Stimulated activated naive B cell treated with anti-CD40 and anti-IgM and Interleukin-4, amounts not matched to agents 10 μg/mL and 1 μg/mL and 100 μg/mL, for 72 hours (primary cell): Measurements from ENCODE around the gene POU6F2.

Experiments used
- ATAC-seq, 2 donors: fragments of 150-1000 bp; cut with Tn5 transposase; replicated peaks; 2 replicates each; pipeline ENCODE4 v1.10.0; 2021; ENCODE audit warnings: moderate library complexity in 1 of 2
- DNase-seq: peaks from one replicate; pipeline ENCODE4 v3.0.0; 2021
- H3K27ac Mint-ChIP-seq: one replicate; pipeline ENCODE4 v1.8.0; 2022; ENCODE audit warnings: mild to moderate bottlenecking, mixed read lengths
- H3K27me3 Mint-ChIP-seq, 2 donors: one replicate each; pipeline ENCODE4 v1.8.0; 2022; ENCODE audit warnings: mixed read lengths in 2 of 2
- H3K36me3 Mint-ChIP-seq, 2 donors: one replicate each; pipeline ENCODE4 v1.8.0; 2022; ENCODE audit warnings: mixed read lengths in 2 of 2, mild to moderate bottlenecking in 1 of 2
- H3K4me1 Mint-ChIP-seq, 2 donors: one replicate each; pipeline ENCODE4 v1.8.0; 2022; ENCODE audit warnings: mixed read lengths in 2 of 2, mild to moderate bottlenecking in 1 of 2
- H3K4me3 Mint-ChIP-seq, 2 donors: one replicate each; pipeline ENCODE4 v1.8.0; 2022; ENCODE audit warnings: mild to moderate bottlenecking in 2 of 2, mixed read lengths in 2 of 2, moderate library complexity in 1 of 2
- H3K9me3 Mint-ChIP-seq, 2 donors: one replicate each; pipeline ENCODE4 v1.8.0; 2022; ENCODE audit warnings: mixed read lengths in 2 of 2, mild to moderate bottlenecking in 1 of 2

Gene POU6F2

DNA sequence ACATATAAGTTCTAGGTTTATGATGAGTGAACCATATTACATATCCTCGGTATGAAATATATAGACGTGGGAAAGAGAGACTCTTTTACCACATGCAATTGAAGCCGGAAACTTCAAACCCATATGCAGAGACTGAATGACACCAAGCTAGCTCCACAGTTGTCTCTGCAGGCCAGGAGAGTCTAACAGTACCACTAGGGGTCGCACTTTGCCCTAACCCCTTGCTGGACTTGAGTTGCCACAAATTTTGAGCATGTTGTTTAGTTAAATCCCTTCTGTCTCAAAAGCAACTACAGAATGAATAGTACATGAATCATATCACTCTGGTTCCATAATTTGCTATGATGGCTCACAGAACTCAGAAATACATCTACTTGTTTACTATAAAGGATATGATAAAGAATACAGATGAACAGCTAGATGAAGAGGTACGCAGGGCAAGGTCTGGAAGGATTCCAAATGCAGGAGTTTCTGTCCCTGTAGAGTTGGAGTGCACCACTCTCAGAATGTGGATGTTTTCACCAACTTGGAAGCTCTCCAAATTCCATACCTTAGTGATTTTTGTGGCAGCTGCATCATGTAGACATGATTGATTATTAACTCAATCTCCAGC is 476.1 kb downstream of the POU6F2 start:
- Mint-ChIP-seq H3K4me3 (no peak overlapping the region), H3K27me3 (peaks cover 4 to 5% of the 10 kb centered on the region in 2 donors)
- peak; percentile 78 to 86 for ATAC-seq

DNA sequence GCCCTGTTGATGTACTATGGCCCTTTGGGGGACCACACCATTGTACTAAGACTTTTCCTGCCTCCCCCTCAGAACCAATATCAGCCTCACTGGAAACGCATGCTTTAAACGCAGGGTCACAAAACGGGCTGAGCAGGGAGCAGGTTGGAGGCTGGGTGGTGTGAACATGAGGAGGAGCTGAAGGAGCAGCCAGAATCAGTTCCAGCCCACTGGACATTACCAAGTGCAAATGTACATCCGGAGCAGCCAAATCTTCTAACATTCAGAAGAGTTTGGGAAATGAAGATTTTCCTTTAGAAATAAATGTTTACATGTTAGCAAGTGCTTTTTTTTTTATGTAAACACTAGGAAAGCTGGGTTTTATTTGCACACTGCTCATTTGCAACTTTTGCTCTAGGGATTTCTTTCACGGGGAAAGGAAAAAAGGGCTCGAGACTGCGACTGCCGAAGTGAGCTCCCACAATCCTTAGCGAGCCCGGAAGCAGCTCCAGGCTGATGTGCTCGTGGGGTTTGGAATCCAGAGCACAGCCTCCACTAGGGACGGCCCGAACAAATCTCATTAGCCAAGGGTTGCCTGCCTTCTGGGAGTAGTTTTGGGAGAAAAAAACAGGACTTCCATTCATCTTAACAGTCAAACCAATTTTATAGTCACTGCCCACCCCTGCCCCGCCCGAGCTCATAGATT is 480.5 kb downstream of the POU6F2 start:
- Mint-ChIP-seq H3K4me3 (no peak overlapping the region), H3K27me3 (peaks cover 4 to 8% of the 10 kb centered on the region in 2 donors), H3K27ac (no peak overlapping the region), H3K4me1 (no peaks in the 10 kb centered on the region), H3K36me3 (no peaks in the 10 kb centered on the region), H3K9me3 (no peaks in the 10 kb centered on the region)
- ATAC-seq: no peak
- no peak for DNase-seq

More for the DNA sequence above, 476.1 kb downstream of the POU6F2 start:
- Mint-ChIP-seq H3K4me1 (no peaks in the 10 kb centered on the region), H3K9me3 (no peaks in the 10 kb centered on the region), H3K27ac (no peak overlapping the region), H3K36me3 (no peaks in the 10 kb centered on the region)
- DNase-seq: peak; percentile 22

DNA sequence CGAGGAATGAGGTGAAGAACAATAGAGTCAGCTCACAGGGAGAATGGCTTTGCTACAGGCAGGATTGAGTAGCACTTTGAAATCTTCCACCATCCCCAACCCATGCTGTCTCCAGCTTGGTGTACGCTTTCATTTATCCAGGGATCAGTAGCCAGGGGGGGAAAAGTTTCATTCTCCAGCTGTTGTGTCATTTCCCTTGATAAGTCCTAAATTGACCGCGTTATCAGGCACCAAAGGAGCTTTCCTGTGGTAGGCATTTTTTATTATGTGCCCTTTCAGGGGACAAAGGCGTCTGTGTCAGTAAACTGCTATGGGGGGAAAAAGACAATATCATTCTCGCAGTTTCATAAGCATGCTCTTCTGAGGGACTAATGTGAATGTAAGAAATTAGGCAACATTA is 481.9 kb downstream of the POU6F2 start:
- no peak overlapping the region for H3K4me3 Mint-ChIP-seq
- H3K36me3 Mint-ChIP-seq: no peaks in the 10 kb centered on the region
- no peaks in the 10 kb centered on the region for H3K4me1 Mint-ChIP-seq
- DNase-seq: no peak
- no peak overlapping the region for H3K27ac Mint-ChIP-seq
- H3K9me3 Mint-ChIP-seq: no peaks in the 10 kb centered on the region
- peaks cover 4 to 8% of the 10 kb centered on the region in 2 donors for H3K27me3 Mint-ChIP-seq
- ATAC-seq: no peak

DNA sequence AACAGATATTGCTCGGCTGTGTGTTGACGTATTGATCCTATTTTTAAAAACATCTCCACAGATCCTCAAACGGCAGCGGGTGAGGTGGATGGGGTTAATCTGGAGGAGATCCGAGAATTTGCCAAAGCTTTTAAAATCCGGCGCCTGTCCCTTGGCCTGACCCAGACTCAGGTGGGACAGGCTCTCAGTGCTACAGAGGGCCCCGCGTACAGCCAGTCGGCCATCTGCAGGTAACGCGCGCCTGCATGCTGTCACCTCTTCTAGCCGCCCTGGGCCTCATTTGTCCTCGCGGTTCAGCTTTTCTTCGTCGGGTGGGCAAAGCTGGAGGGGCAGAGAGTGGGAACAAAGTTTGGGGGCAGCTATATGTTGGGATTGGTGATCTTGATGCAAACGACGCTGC is 482.8 kb downstream of the POU6F2 start:
- Mint-ChIP-seq H3K27ac (no peak overlapping the region), H3K4me3 (no peak overlapping the region), H3K9me3 (no peaks in the 10 kb centered on the region), H3K27me3 (peaks cover 4 to 9% of the 10 kb centered on the region in 2 donors), H3K36me3 (no peaks in the 10 kb centered on the region), H3K4me1 (peaks cover 3 to 5% of the 10 kb centered on the region in 2 donors)
- no peak for DNase-seq
- no peak for ATAC-seq

DNA sequence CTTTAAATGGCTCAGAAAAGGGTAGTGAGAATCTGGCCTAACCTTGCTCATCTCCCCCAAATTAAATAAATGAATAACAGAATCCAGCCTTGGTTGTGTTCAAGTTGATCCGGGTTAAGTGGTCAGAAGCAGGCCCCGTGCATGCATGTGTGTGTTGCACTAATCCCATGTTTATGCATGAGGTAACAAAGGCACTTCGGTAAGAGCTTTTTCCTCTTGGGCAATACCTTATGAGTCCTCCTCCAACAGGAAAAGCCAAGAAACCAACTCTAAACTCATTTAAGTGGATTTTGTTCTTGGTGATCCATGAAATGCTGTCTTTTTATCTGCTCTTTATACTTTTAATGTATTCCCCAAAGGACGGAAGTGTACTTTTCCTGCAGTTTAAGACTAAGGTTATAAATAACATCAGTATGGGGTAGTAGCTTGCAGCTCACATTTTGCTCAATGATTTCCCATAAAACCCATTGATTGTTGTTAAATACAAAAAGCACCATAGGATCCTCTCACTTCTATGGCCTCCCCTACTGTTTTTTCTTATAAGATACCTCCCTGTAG is 483.6 kb downstream of the POU6F2 start:
- ATAC-seq: no peak
- H3K4me1 Mint-ChIP-seq: peaks cover 3 to 5% of the 10 kb centered on the region in 2 donors
- no peak overlapping the region for H3K4me3 Mint-ChIP-seq
- no peak for DNase-seq
- H3K36me3 Mint-ChIP-seq: no peaks in the 10 kb centered on the region
- no peaks in the 10 kb centered on the region for H3K9me3 Mint-ChIP-seq
- peaks cover 7 to 15% of the 10 kb centered on the region in 2 donors for H3K27me3 Mint-ChIP-seq
- H3K27ac Mint-ChIP-seq: no peak overlapping the region

DNA sequence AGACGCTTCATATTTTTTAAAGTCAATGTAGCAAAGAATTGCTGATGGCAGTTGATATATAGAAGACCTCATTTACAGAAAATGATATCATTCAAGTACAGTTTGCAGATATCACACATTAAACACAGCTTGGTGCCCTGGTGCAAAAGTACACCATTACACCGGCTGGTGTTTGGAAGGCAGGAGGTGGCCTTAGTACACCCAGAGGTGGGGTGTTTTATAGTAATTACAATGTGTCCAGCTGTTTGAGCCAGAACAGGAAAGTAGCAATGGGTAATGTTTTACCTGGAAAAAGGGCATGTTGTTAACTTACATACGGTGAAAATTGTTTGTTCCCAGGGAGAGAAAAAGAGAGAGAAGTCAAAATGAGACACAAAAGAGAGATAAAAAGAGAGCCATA is 485.5 kb downstream of the POU6F2 start:
- no peak overlapping the region for H3K27ac Mint-ChIP-seq
- peaks cover 7 to 15% of the 10 kb centered on the region in 2 donors for H3K27me3 Mint-ChIP-seq

DNA sequence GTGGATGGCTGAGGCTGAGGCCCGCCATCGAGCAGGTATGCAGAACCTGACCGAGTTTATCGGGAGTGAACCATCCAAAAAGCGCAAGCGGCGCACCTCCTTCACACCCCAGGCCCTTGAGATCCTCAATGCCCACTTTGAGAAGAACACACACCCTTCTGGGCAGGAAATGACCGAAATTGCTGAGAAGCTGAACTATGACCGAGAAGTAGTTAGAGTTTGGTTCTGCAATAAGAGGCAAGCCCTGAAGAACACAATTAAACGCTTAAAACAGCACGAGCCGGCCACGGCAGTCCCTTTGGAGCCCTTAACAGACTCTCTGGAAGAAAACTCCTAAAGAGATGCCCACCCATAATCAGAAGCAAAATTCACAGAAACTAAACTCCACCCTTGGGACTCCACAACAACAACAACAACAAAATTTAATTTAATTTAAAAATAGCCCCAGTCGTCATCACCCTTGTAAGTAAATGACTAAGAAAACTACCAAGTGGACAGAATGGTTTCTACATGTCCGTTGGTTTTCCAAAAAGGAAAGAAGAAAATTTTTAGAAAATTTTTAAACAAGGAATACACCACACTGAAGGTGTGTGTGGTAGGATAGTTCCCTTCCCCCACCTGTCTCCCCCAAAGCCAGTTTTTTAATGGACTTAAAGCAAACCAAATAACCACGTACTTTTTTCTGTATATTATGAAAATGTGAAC is 486.8 kb downstream of the POU6F2 start:
- H3K4me3 Mint-ChIP-seq: peak overlapping the region in 1 of 2 donors; percentile 7
- no peak overlapping the region for H3K27ac Mint-ChIP-seq
- H3K4me1 Mint-ChIP-seq: peaks cover 3 to 5% of the 10 kb centered on the region in 2 donors
- no peak for DNase-seq
- peak; percentile 12 to 14 for ATAC-seq
- no peaks in the 10 kb centered on the region for H3K36me3 Mint-ChIP-seq
- no peaks in the 10 kb centered on the region for H3K9me3 Mint-ChIP-seq
- peaks cover 7 to 9% of the 10 kb centered on the region in 2 donors for H3K27me3 Mint-ChIP-seq

More for the DNA sequence above, 485.5 kb downstream of the POU6F2 start:
- Mint-ChIP-seq H3K9me3 (no peaks in the 10 kb centered on the region), H3K4me1 (peaks cover 3 to 5% of the 10 kb centered on the region in 2 donors), H3K36me3 (no peaks in the 10 kb centered on the region), H3K4me3 (no peak overlapping the region)
- no peak for DNase-seq
- no peak for ATAC-seq

DNA sequence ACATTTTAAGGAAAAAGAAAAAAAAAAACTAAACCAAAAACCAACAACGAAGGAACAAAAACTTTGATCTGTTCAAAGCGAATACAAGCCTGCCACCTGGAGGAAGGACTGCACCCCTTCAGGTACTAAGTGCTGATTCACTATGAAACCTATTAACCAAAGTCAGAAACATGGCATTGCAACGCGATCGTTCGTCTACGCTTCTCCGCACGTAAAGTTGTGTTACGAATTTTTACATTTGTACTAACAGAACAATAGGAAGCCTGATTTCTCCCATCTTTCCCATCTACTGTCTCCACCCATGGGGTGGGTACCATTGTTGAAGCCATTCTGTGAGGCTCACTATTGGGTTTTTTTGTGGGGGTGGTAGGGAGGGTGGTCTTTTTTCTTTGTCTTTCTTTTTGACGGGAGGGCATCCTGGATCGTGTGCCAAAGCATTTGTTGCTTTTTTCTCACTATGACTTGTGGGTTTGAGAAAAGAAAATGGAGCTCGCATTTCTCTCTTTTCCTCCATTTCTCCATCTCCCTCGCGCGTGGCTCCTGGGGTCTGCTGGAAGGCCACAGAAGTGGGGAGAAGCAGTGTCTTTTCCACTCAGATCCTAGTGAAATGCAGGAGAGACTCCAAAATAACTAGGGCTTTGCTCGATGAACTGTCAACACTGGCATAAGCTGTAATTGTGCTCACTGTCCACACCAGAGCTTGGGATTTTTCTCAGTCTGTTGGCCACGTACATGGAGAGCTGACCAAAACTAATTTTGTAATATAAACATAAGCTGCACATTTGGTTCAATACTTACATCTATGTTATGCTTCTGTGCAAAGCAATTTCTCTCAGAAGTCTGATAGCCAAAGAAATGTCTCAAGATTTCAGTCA is 487.6 kb downstream of the POU6F2 start:
- DNase-seq (peak; percentile 16), ATAC-seq (peak; percentile 81 to 90)
- Mint-ChIP-seq H3K27me3 (peaks cover 7 to 8% of the 10 kb centered on the region in 2 donors), H3K4me1 (peaks cover 3 to 5% of the 10 kb centered on the region in 2 donors), H3K9me3 (no peaks in the 10 kb centered on the region), H3K27ac (no peak overlapping the region), H3K4me3 (peak overlapping the region; percentile 7 to 60), H3K36me3 (no peaks in the 10 kb centered on the region)

DNA sequence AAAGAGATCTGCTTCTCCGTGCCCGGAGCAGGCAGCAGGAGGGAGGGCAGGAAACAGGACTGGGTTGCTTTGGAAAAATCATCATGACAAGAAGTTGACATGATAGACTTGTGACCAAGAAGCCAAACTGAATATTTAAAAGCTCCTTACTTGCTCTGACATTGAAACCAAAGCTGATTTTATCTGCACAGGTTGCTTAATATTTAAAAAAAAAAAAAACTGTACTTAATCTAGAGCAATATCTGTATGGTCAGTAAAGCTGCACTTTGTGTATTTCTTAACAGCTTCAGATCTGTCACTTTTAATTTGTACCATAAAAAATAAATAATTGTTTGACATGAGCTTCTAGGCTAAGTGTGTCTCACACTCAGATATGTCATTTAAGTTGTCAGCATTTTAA is 490.6 kb downstream of the POU6F2 start:
- DNase-seq (no peak), ATAC-seq (no peak)
- no peaks in the 10 kb centered on the region for H3K36me3 Mint-ChIP-seq
- H3K9me3 Mint-ChIP-seq: no peaks in the 10 kb centered on the region
- no peak overlapping the region for H3K27ac Mint-ChIP-seq
- H3K4me3 Mint-ChIP-seq: no peak overlapping the region
- H3K4me1 Mint-ChIP-seq: peaks cover 3 to 5% of the 10 kb centered on the region in 2 donors
- peaks cover 7 to 13% of the 10 kb centered on the region in 2 donors for H3K27me3 Mint-ChIP-seq

DNA sequence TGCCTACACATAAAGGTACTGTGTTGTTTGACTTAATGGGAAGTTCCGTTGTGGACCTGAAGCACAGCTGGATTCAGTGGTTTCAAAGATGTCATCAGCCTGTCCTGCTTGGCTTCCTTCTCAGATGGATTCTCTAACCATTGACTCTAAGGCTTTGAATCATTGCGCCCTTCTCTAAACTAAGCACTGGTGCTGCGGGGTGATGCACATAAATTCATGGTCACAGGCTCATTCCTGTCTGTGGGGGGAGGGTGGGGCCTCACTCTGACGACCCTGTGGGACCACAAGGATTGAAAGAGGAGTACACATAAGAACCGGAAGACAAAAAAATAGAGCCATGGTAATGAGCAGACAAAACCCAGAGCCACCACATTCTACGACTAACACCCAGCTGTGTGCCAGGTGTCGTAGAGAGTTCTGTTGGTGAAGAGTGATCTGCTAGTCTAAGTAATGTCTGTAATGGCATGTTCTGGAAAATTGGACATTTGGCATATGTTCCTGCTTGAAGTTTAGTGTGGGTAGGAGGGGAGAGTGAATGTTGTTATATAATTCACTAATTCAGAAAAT is 491.2 kb downstream of the POU6F2 start:
- no peaks in the 10 kb centered on the region for H3K36me3 Mint-ChIP-seq
- ATAC-seq: no peak
- peaks cover 7 to 13% of the 10 kb centered on the region in 2 donors for H3K27me3 Mint-ChIP-seq
- no peak overlapping the region for H3K27ac Mint-ChIP-seq
- DNase-seq: no peak
- H3K4me3 Mint-ChIP-seq: no peak overlapping the region
- H3K9me3 Mint-ChIP-seq: no peaks in the 10 kb centered on the region
- peaks cover 3 to 5% of the 10 kb centered on the region in 2 donors for H3K4me1 Mint-ChIP-seq

DNA sequence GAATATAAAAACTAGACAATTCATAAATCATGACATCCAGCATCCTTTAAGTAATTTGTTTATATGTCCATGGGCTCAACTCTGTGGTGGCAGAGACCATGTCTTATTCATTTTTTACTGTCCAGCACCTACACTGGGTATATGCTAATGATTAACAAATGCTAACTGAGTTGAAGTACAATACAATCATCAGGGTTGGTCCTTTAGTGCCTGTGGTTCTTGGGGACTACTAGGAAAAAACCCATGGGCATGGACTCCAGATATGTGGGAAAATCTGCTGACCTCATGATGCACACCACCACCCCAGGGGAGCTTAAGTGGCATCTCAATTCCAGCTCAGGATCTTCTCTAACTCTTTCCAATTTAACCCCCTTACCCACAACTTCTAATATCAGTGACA is 503.2 kb downstream of the POU6F2 start:
- no peaks in the 10 kb centered on the region for H3K36me3 Mint-ChIP-seq
- H3K27ac Mint-ChIP-seq: no peak overlapping the region
- ATAC-seq: no peak
- H3K4me1 Mint-ChIP-seq: no peaks in the 10 kb centered on the region
- peaks cover 0 to 11% of the 10 kb centered on the region in 2 donors for H3K27me3 Mint-ChIP-seq
- peaks cover 0 to 1% of the 10 kb centered on the region in 2 donors for H3K9me3 Mint-ChIP-seq
- DNase-seq: no peak
- no peak overlapping the region for H3K4me3 Mint-ChIP-seq

DNA sequence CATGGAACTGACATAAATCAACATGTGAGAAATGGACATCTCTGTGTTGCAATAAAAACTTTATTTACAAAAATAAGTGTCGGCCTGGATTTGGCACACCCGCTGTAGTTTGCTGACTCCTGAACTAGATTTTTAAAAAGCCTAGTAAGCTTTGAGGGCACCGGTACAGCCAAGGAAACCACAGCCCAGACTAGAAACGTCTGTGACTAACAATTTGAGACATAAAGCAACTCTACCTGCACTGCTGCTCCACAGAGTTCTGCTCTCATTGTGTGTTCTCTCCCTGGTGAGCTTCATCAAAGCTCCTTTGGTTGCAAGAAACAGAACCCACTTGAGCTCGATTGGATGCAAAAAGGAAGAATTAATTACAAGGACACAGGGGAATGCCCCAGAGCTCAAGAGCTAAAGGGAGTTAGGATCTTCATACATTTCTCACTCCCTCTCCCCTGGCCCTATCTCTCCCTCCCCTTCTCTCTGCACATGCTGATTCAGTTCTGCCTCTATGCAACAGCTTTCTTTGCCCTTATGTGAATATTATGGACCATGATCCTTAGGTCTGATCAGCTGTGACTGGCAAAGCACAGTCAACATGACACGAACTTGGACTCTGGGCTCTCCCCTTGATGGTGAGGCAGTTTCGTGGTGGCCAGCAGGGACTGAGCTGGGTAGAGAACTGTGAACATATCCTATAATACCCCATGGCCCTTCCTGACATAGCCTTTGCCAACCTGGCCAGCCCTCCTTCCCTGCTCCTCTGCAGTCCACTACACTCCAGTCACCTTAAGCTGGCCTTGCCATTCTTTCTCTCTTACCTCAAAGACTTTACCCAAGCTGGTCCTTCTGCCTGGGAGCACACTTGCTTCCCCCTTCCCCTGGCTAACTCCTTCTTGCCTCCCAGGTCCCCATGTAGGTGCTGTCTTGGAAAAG is 511.0 kb downstream of the POU6F2 start:
- H3K4me3 Mint-ChIP-seq: no peak overlapping the region
- H3K27ac Mint-ChIP-seq: no peak overlapping the region
- no peak for ATAC-seq
- no peak for DNase-seq
- H3K27me3 Mint-ChIP-seq: peaks cover 13 to 25% of the 10 kb centered on the region in 2 donors
- peaks cover 0 to 1% of the 10 kb centered on the region in 2 donors for H3K9me3 Mint-ChIP-seq
- no peaks in the 10 kb centered on the region for H3K4me1 Mint-ChIP-seq
- H3K36me3 Mint-ChIP-seq: no peaks in the 10 kb centered on the region

DNA sequence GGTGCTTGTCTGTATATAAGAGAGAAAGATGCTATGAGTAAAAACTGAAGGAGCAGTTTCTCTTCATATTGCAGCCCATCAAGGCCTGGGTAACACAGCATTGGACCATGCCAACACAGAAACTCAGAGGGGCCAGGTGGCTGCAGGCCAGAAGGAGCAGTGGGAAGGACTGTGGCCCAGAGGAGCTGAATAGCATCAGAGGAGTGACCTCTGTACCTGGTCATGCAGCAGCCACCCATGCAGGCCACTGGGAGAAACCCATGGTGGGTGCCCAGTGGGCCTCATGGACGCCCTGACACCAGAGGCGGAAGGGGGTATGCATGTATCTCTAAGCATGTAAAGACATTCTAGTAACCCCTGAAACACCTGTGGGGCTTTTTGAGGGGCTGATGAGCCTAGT is 512.6 kb downstream of the POU6F2 start:
- no peak for ATAC-seq
- peaks cover 13 to 17% of the 10 kb centered on the region in 2 donors for H3K27me3 Mint-ChIP-seq
- H3K4me1 Mint-ChIP-seq: no peaks in the 10 kb centered on the region
- H3K36me3 Mint-ChIP-seq: no peaks in the 10 kb centered on the region
- no peak overlapping the region for H3K27ac Mint-ChIP-seq
- H3K9me3 Mint-ChIP-seq: no peaks in the 10 kb centered on the region
- no peak overlapping the region for H3K4me3 Mint-ChIP-seq
- no peak for DNase-seq
